DOHH2 (cell line): ENCODE data around the gene ACSBG1.

ENCODE experiments used
- H3F3A ChIP-seq: fragments of 200-600 bp; sonication (generic), shearing (Covaris generic); 2 replicates; pipeline ENCODE4 v1.6.0; 2016; ENCODE audit warnings: antibody characterized with exemption, mild to moderate bottlenecking; ENCODE audit not compliant: control insufficient read depth, insufficient read depth
- H3K27ac ChIP-seq: fragments of 200-600 bp; sonication (generic); 2 replicates; pipeline ENCODE4 v1.5.1; 2014; ENCODE audit warnings: low read depth, mild to moderate bottlenecking, low read length, moderate library complexity
- H3K27me3 ChIP-seq: fragments of 200-600 bp; sonication (generic); 2 replicates; pipeline ENCODE4 v1.6.1; 2014; ENCODE audit warnings: mild to moderate bottlenecking, low read length, mixed read lengths; ENCODE audit not compliant: control insufficient read depth
- H3K36me3 ChIP-seq: fragments of 200-600 bp; sonication (generic); 2 replicates; pipeline ENCODE4 v1.6.1; 2014; ENCODE audit warnings: mild to moderate bottlenecking, low read length, moderate library complexity, mixed read lengths; ENCODE audit not compliant: control insufficient read depth
- H3K4me1 ChIP-seq: fragments of 200-600 bp; sonication (generic); 2 replicates; pipeline ENCODE4 v1.6.1; 2014; ENCODE audit warnings: mild to moderate bottlenecking, low read length, mixed read lengths; ENCODE audit not compliant: control insufficient read depth
- H3K4me2 ChIP-seq: fragments of 200-600 bp; sonication (generic); 2 replicates; pipeline ENCODE4 v1.6.0; 2014; ENCODE audit warnings: mild to moderate bottlenecking, low read length, moderate library complexity
- H3K4me3 ChIP-seq: fragments of 200-600 bp; sonication (generic); 2 replicates; pipeline ENCODE4 v1.5.1; 2014; ENCODE audit warnings: mild to moderate bottlenecking, low read length, mixed read lengths
- H3K79me2 ChIP-seq: fragments of 200-600 bp; sonication (generic); 2 replicates; pipeline ENCODE4 v1.6.1; 2014; ENCODE audit warnings: mild to moderate bottlenecking, low read length, mixed read lengths; ENCODE audit not compliant: control insufficient read depth
- H3K9me2 ChIP-seq: fragments of 200-600 bp; sonication (generic); replicated peaks from 2 replicates; pipeline ENCODE4 v1.6.1; 2014; ENCODE audit warnings: mild to moderate bottlenecking, low read length, mixed read lengths; ENCODE audit not compliant: control insufficient read depth
- H3K9me3 ChIP-seq: fragments of 200-600 bp; sonication (generic); 2 replicates; pipeline ENCODE4 v1.6.1; 2014; ENCODE audit warnings: antibody characterized with exemption, low read length, mixed read lengths; ENCODE audit not compliant: control insufficient read depth, insufficient read depth
- H4K20me1 ChIP-seq: fragments of 200-600 bp; sonication (generic); 2 replicates; pipeline ENCODE4 v1.6.0; 2014; ENCODE audit warnings: low read depth, mild to moderate bottlenecking, antibody characterized with exemption, low read length, moderate library complexity; ENCODE audit not compliant: control insufficient read depth, insufficient read depth
- EZH2phosphoT487 ChIP-seq: fragments of 200-600 bp; sonication (generic); IDR thresholded peaks from 2 replicates; pipeline ENCODE4 v1.6.1; 2017; ENCODE audit warnings: borderline replicate concordance, mild to moderate bottlenecking, antibody characterized with exemption, low read length, moderate library complexity, mixed read lengths
- TF ChIP-seq, protein P1 (sequence below): fragments of 200-600 bp; sonication (generic); IDR thresholded peaks from one replicate; pipeline ENCODE4 v1.5.1; 2014; ENCODE audit warnings: antibody characterized with exemption, mild to moderate bottlenecking, low read depth, low read length; ENCODE audit not compliant: poor library complexity, severe bottlenecking

Gene ACSBG1

DNA sequence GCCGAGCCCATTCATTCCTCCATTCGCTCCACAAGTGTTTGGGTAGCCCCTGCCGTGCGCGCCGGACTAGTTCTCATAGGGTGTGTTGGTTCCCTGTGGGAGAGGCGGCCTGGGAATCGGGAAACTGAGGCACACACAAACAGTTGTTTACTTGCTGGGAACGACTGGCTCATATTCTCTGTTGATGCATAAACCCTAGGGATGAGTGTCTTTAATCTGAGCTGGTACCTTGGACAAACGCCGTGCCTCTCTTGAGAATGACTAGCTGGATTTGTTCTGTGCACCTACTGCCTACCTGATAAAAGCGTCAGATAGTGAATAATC, 30.7 kb upstream of the ACSBG1 start:
- H3K36me3 ChIP-seq, result no peaks in the 10 kb centered on the region
- peaks cover 6% of the 10 kb centered on the region for H3K27me3 ChIP-seq
- no peak overlapping the region for H3K27ac ChIP-seq
- H4K20me1 ChIP-seq, result no peaks in the 10 kb centered on the region
- peak overlapping the region; percentile 5; the same call in 1 of the 2 replicates for H3K4me2 ChIP-seq
- H3K4me3 ChIP-seq, result peak overlapping the region; percentile 8; the same call in 1 of the 2 replicates
- no peaks in the 10 kb centered on the region for H3K9me2 ChIP-seq
- no peaks in the 10 kb centered on the region for H3K4me1 ChIP-seq
- no peaks in the 10 kb centered on the region for H3F3A ChIP-seq
- TF ChIP-seq, protein P1, sequence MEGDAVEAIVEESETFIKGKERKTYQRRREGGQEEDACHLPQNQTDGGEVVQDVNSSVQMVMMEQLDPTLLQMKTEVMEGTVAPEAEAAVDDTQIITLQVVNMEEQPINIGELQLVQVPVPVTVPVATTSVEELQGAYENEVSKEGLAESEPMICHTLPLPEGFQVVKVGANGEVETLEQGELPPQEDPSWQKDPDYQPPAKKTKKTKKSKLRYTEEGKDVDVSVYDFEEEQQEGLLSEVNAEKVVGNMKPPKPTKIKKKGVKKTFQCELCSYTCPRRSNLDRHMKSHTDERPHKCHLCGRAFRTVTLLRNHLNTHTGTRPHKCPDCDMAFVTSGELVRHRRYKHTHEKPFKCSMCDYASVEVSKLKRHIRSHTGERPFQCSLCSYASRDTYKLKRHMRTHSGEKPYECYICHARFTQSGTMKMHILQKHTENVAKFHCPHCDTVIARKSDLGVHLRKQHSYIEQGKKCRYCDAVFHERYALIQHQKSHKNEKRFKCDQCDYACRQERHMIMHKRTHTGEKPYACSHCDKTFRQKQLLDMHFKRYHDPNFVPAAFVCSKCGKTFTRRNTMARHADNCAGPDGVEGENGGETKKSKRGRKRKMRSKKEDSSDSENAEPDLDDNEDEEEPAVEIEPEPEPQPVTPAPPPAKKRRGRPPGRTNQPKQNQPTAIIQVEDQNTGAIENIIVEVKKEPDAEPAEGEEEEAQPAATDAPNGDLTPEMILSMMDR, result no peak
- TF ChIP-seq EZH2phosphoT487, result no peak
- H3K9me3 ChIP-seq, result no peaks in the 10 kb centered on the region
- no peaks in the 10 kb centered on the region for H3K79me2 ChIP-seq

DNA sequence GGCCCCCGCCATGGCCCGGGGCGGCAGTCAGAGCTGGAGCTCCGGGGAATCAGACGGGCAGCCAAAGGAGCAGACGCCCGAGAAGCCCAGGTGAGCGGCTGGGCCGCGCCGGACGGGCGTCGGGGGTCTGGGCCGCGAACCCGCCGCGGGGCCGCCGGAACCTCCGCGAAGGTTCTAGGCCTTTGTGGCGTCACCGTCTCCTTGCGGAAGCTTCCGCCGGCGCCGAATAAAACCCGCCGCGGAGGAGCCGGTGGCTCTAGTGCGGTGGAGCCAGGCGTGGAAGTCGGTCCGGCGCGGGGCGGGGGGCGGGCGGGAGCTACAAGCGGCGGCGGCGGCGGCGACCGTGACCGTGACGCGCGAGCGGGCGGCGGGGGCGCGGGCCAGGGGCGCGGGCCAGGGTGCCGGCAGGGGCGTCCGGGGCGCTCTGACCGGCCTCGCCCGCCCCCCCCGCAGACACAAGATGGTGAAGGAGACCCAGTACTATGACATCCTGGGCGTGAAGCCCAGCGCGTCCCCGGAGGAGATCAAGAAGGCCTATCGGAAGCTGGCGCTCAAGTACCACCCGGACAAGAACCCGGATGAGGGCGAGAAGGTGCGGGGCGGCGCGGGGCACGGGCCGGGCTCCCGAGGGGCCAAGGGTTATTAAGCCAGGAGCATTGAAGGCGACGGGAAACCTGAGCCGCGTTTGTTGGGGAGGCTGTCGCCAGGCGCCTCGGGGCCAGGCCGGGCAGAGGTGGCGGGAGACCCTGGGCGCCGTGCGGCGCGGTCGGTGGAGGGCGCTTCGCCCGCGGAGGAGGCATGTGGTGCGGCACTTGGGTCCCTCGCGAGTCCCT, 30.2 kb upstream of the ACSBG1 start, which contains the start of gene DNAJA4:
TSS of gene DNAJA4 (plus strand) at position 259 of the 833 bp plus-strand sequence. CDS start at position 461, 202 bp downstream.
- H3K27ac ChIP-seq, result no peak within 1 kb of the TSS

DNA sequence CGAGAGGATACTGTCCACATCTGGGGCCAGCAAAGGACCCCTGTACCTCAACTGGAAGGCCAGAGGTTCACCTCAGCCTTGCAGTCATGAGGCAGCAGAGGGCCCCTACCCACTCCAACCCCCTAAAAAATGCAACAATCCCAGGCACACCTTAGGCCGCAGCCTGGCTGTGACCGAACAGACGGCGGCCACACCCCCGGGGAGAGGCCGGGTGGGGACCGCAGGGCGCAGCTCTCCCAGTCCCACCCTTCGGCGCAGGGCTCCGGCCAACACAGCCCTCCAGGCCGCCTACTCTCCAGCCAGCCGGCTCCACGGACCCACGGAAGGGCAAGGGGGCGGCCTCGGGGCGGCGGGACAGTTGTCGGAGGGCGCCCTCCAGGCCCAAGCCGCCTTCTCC, 29.5 kb upstream of the ACSBG1 start:
- H3F3A ChIP-seq, result no peaks in the 10 kb centered on the region
- no peaks in the 10 kb centered on the region for H3K9me2 ChIP-seq
- H4K20me1 ChIP-seq, result no peaks in the 10 kb centered on the region
- no peaks in the 10 kb centered on the region for H3K79me2 ChIP-seq
- H3K36me3 ChIP-seq, result no peaks in the 10 kb centered on the region
- H3K9me3 ChIP-seq, result no peaks in the 10 kb centered on the region
- H3K27me3 ChIP-seq, result peaks cover 6% of the 10 kb centered on the region
- H3K4me1 ChIP-seq, result no peaks in the 10 kb centered on the region
- H3K4me3 ChIP-seq, result no peak overlapping the region
- H3K4me2 ChIP-seq, result no peak overlapping the region
- TF ChIP-seq, protein P1, result no peak
- no peak for TF ChIP-seq EZH2phosphoT487
- H3K27ac ChIP-seq, result no peak overlapping the region

More for the DNA sequence above, 30.2 kb upstream of the ACSBG1 start, which contains the start of gene DNAJA4:
- peak within 1 kb of the TSS; percentile 5; the same call in 1 of the 2 replicates for H3K4me2 ChIP-seq
- no peaks in the 10 kb centered on the region for H3F3A ChIP-seq
- TF ChIP-seq EZH2phosphoT487, result no peak
- TF ChIP-seq, protein P1, result no peak
- no peaks in the 10 kb centered on the region for H3K36me3 ChIP-seq
- H3K4me3 ChIP-seq, result peak within 1 kb of the TSS; percentile 8; the same call in 1 of the 2 replicates
- H3K4me1 ChIP-seq, result no peaks in the 10 kb centered on the region
- H3K27me3 ChIP-seq, result peaks cover 6% of the 10 kb centered on the region
- no peaks in the 10 kb centered on the region for H3K79me2 ChIP-seq
- H3K9me2 ChIP-seq, result no peaks in the 10 kb centered on the region
- H3K9me3 ChIP-seq, result no peaks in the 10 kb centered on the region
- H4K20me1 ChIP-seq, result no peaks in the 10 kb centered on the region
